Measurements from ENCODE around the gene FGA. TPM values are rescaled to one million over a fixed set of nuclear protein-coding genes. Genes with fewer than 3 reads are reported as not detected.

The FGA gene
- polyA plus RNA-seq (2013) = not detected in 2 replicates

- H3K9me3 ChIP-seq (ENCODE audit: insufficient read depth, low read depth, low read length) = no peaks in the 10 kb centered on the region
- no peak within 1 kb of the TSS for H4K91ac ChIP-seq (ENCODE audit: low read depth, low read length)
- H3K27ac ChIP-seq (ENCODE audit: low read depth, low read length) = no peak within 1 kb of the TSS
- H3K36me3 ChIP-seq (ENCODE audit: control insufficient read depth in 1 of 2, insufficient read depth in 2 of 2, low read length in 2 of 2) = no peaks in the 10 kb centered on the region
- WGBS (ENCODE audit: extremely low coverage, insufficient coverage, insufficient read length) = no CpG with 5 or more reads among the region's 3 CpGs
- no peak within 1 kb of the TSS for H3K18ac ChIP-seq (ENCODE audit: low read length)
- H3K4me3 ChIP-seq (ENCODE audit: low read depth, low read length) = no peak within 1 kb of the TSS
- DNase-seq = no peak
- no peak within 1 kb of the TSS for H3K4ac ChIP-seq (ENCODE audit: low read depth, low read length)
- H4K12ac ChIP-seq (ENCODE audit: low read depth, low read length) = no peak within 1 kb of the TSS
- no peaks in the 10 kb centered on the region for H3K79me2 ChIP-seq (ENCODE audit: control insufficient read depth, insufficient read depth, low read length, poor library complexity)
- no peaks in the 10 kb centered on the region for H3K79me1 ChIP-seq (ENCODE audit: low read length)
- no peak within 1 kb of the TSS for H2AFZ ChIP-seq (ENCODE audit: insufficient read depth, low read length, poor library complexity)
- no peak within 1 kb of the TSS for H2BK12ac ChIP-seq (ENCODE audit: low read length)
- no peaks in the 10 kb centered on the region for H3K4me1 ChIP-seq (ENCODE audit: control insufficient read depth in 1 of 2, insufficient read depth in 2 of 2, low read length in 2 of 2)
- no peak within 1 kb of the TSS for H4K8ac ChIP-seq (ENCODE audit: low read depth, low read length)
- H3K9ac ChIP-seq (ENCODE audit: low read length) = no peak within 1 kb of the TSS
- H3K4me2 ChIP-seq (ENCODE audit: low read length) = no peak within 1 kb of the TSS
- H3K14ac ChIP-seq (ENCODE audit: low read length) = no peak within 1 kb of the TSS
- H2AK5ac ChIP-seq (ENCODE audit: low read length) = no peak within 1 kb of the TSS
- H2BK120ac ChIP-seq (ENCODE audit: insufficient read depth, low read length, poor library complexity) = no peak within 1 kb of the TSS
- H3K27me3 ChIP-seq (ENCODE audit: insufficient read depth, low read length) = no peaks in the 10 kb centered on the region
- no peak within 1 kb of the TSS for H2BK5ac ChIP-seq (ENCODE audit: low read depth, low read length, poor library complexity)
- no peak within 1 kb of the TSS for H3K23ac ChIP-seq (ENCODE audit: low read length)
Observed at GRCh38 chr4:154590329-154591006, at the start of gene FGA. Gene FGA (minus strand): TSS chr4:154590742. CDS start chr4:154590687, 55 bp downstream.

GRCh38 chr4:154634058-154634457 is 43.5 kb upstream of the FGA start:
- H3K36me3 ChIP-seq (ENCODE audit: control insufficient read depth in 1 of 2, insufficient read depth in 2 of 2, low read length in 2 of 2) = no peaks in the 10 kb centered on the region
- H3K4ac ChIP-seq (ENCODE audit: low read depth, low read length) = no peak overlapping the region
- H3K4me2 ChIP-seq (ENCODE audit: low read length) = no peak overlapping the region
- no peaks in the 10 kb centered on the region for H3K4me1 ChIP-seq (ENCODE audit: control insufficient read depth in 1 of 2, insufficient read depth in 2 of 2, low read length in 2 of 2)
- WGBS (ENCODE audit: extremely low coverage, insufficient coverage, insufficient read length) = no CpG with 5 or more reads among the region's 3 CpGs
- H4K8ac ChIP-seq (ENCODE audit: low read depth, low read length) = no peak overlapping the region
- no peaks in the 10 kb centered on the region for H3K79me1 ChIP-seq (ENCODE audit: low read length)
- no peak overlapping the region for H2AFZ ChIP-seq (ENCODE audit: insufficient read depth, low read length, poor library complexity)
- no peaks in the 10 kb centered on the region for H3K9me3 ChIP-seq (ENCODE audit: insufficient read depth, low read depth, low read length)
- no peak overlapping the region for H3K9ac ChIP-seq (ENCODE audit: low read length)
- no peaks in the 10 kb centered on the region for H3K27me3 ChIP-seq (ENCODE audit: insufficient read depth, low read length)
- no peak overlapping the region for H3K27ac ChIP-seq (ENCODE audit: low read depth, low read length)
- no peak overlapping the region for H3K18ac ChIP-seq (ENCODE audit: low read length)
- H3K4me3 ChIP-seq (ENCODE audit: low read depth, low read length) = no peak overlapping the region
- H4K12ac ChIP-seq (ENCODE audit: low read depth, low read length) = no peak overlapping the region
- no peak for DNase-seq
- H3K23ac ChIP-seq (ENCODE audit: low read length) = no peak overlapping the region
- no peak overlapping the region for H2BK5ac ChIP-seq (ENCODE audit: low read depth, low read length, poor library complexity)
- no peak overlapping the region for H2AK5ac ChIP-seq (ENCODE audit: low read length)
- no peaks in the 10 kb centered on the region for H3K79me2 ChIP-seq (ENCODE audit: control insufficient read depth, insufficient read depth, low read length, poor library complexity)
- no peak overlapping the region for H3K14ac ChIP-seq (ENCODE audit: low read length)
- no peak overlapping the region for H2BK120ac ChIP-seq (ENCODE audit: insufficient read depth, low read length, poor library complexity)
- H4K91ac ChIP-seq (ENCODE audit: low read depth, low read length) = no peak overlapping the region
- no peak overlapping the region for H2BK12ac ChIP-seq (ENCODE audit: low read length)

GRCh38 chr4:154631828-154632227 is 41.3 kb upstream of the FGA start:
- Histone ChIP-seq H2BK12ac (ENCODE audit: low read length) (no peak overlapping the region), H3K14ac (ENCODE audit: low read length) (no peak overlapping the region), H4K8ac (ENCODE audit: low read depth, low read length) (no peak overlapping the region), H3K4me3 (ENCODE audit: low read depth, low read length) (no peak overlapping the region), H3K4ac (ENCODE audit: low read depth, low read length) (no peak overlapping the region), H2AFZ (ENCODE audit: insufficient read depth, low read length, poor library complexity) (no peak overlapping the region), H3K9ac (ENCODE audit: low read length) (no peak overlapping the region), H3K27ac (ENCODE audit: low read depth, low read length) (no peak overlapping the region), H3K27me3 (ENCODE audit: insufficient read depth, low read length) (no peaks in the 10 kb centered on the region), H3K4me1 (ENCODE audit: control insufficient read depth in 1 of 2, insufficient read depth in 2 of 2, low read length in 2 of 2) (peaks cover 3 to 6% of the 10 kb centered on the region in 2 experiments), H2AK5ac (ENCODE audit: low read length) (no peak overlapping the region), H4K91ac (ENCODE audit: low read depth, low read length) (no peak overlapping the region), H3K23ac (ENCODE audit: low read length) (no peak overlapping the region), H3K36me3 (ENCODE audit: control insufficient read depth in 1 of 2, insufficient read depth in 2 of 2, low read length in 2 of 2) (no peaks in the 10 kb centered on the region), H3K4me2 (ENCODE audit: low read length) (no peak overlapping the region), H3K9me3 (ENCODE audit: insufficient read depth, low read depth, low read length) (no peaks in the 10 kb centered on the region), H2BK5ac (ENCODE audit: low read depth, low read length, poor library complexity) (no peak overlapping the region), H3K79me1 (ENCODE audit: low read length) (no peaks in the 10 kb centered on the region), H3K18ac (ENCODE audit: low read length) (no peak overlapping the region), H3K79me2 (ENCODE audit: control insufficient read depth, insufficient read depth, low read length, poor library complexity) (no peaks in the 10 kb centered on the region), H4K12ac (ENCODE audit: low read depth, low read length) (no peak overlapping the region), H2BK120ac (ENCODE audit: insufficient read depth, low read length, poor library complexity) (no peak overlapping the region)
- WGBS (ENCODE audit: extremely low coverage, insufficient coverage, insufficient read length) = no CpG with 5 or more reads among the region's 2 CpGs
- DNase-seq = no peak

GRCh38 chr4:154630324-154630723 is 39.8 kb upstream of the FGA start:
- Histone ChIP-seq H3K4me2 (ENCODE audit: low read length) (no peak overlapping the region), H2BK5ac (ENCODE audit: low read depth, low read length, poor library complexity) (no peak overlapping the region), H3K4me3 (ENCODE audit: low read depth, low read length) (no peak overlapping the region), H2BK12ac (ENCODE audit: low read length) (no peak overlapping the region), H3K9ac (ENCODE audit: low read length) (no peak overlapping the region), H3K4ac (ENCODE audit: low read depth, low read length) (no peak overlapping the region), H3K9me3 (ENCODE audit: insufficient read depth, low read depth, low read length) (no peaks in the 10 kb centered on the region), H3K79me1 (ENCODE audit: low read length) (no peaks in the 10 kb centered on the region), H3K4me1 (ENCODE audit: control insufficient read depth in 1 of 2, insufficient read depth in 2 of 2, low read length in 2 of 2) (peaks cover 3 to 8% of the 10 kb centered on the region in 2 experiments), H4K12ac (ENCODE audit: low read depth, low read length) (no peak overlapping the region), H3K27me3 (ENCODE audit: insufficient read depth, low read length) (no peaks in the 10 kb centered on the region), H2AFZ (ENCODE audit: insufficient read depth, low read length, poor library complexity) (no peak overlapping the region), H4K8ac (ENCODE audit: low read depth, low read length) (no peak overlapping the region), H3K27ac (ENCODE audit: low read depth, low read length) (no peak overlapping the region), H3K14ac (ENCODE audit: low read length) (no peak overlapping the region), H3K36me3 (ENCODE audit: control insufficient read depth in 1 of 2, insufficient read depth in 2 of 2, low read length in 2 of 2) (no peaks in the 10 kb centered on the region), H3K23ac (ENCODE audit: low read length) (no peak overlapping the region), H3K18ac (ENCODE audit: low read length) (no peak overlapping the region), H2BK120ac (ENCODE audit: insufficient read depth, low read length, poor library complexity) (no peak overlapping the region), H4K91ac (ENCODE audit: low read depth, low read length) (no peak overlapping the region), H2AK5ac (ENCODE audit: low read length) (no peak overlapping the region), H3K79me2 (ENCODE audit: control insufficient read depth, insufficient read depth, low read length, poor library complexity) (no peaks in the 10 kb centered on the region)
- no peak for DNase-seq
